Stimulated activated CD8-positive, alpha-beta memory T cell treated with anti-CD3 and anti-CD28 coated beads, Interleukin-4, amount 100 ng/mL, for 1 hour (primary cell): ENCODE results near the gene FERMT2.

Source experiments
- DNase-seq, 2 donors: peaks; one replicate each; pipeline ENCODE4 v3.0.0-alpha.2; 2020; ENCODE audit warnings: low read depth in 2 of 2, low spot score in 1 of 2

FERMT2 gene

DNA sequence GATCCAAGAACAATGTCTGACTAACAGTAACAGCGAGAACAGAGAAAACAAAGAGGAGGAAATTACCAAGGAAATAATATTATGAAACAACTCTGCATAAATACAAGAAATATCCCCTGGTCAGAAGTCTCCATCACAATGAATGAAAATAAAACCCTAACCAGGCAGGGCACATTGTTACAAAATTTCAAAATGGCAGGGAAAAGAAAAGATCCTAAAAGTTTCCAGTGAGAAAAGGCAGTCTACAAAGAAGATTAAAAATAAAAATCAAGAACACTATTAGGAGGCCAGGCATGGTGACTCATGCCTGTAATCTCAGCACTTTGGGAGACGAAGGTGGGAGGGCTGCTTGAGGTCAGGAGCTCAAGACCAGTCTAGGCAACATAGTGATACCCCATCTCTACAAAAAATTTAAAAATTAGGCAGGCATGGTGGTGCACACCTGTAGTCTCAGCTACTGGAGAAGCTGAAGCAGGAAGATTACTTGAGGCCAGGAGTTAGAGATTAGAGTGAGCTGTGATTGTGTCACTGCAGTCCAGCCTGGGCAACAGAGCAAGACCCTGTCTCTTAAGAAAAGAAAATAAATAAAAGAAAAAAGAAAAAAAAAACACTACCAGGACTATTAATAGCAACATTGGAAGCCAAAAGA, 47.8 kb downstream of the FERMT2 start:
- DNase-seq: no peak

DNA sequence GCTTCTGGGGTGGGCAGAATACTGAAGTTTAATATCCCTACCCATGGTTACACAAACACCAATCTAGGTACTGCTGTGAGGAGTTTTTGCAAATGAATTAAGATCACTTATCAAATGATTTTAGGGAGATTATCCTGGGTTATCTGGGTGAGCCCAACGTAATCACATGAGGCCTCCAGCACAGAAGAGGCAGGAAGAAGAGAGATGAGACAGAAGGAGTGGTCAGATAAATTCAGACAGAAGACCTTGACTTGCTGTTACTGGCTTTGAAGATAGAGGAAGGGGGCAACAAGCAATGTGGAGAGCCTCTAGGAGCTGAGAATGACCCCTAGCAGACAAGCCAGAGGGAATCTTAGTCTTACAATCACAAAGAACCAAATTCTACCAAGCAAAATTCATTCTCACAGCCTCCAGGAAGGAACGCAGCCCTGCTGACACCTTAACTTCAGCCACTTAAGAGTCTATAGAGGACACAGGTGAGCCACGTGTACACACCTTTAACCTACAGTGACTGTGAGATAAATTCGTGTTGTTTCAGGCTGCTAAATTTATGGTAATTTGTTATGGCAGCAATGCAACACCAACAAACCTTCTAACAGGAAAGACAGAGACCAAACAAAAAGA, 49.4 kb downstream of the FERMT2 start:
- DNase-seq: no peak

DNA sequence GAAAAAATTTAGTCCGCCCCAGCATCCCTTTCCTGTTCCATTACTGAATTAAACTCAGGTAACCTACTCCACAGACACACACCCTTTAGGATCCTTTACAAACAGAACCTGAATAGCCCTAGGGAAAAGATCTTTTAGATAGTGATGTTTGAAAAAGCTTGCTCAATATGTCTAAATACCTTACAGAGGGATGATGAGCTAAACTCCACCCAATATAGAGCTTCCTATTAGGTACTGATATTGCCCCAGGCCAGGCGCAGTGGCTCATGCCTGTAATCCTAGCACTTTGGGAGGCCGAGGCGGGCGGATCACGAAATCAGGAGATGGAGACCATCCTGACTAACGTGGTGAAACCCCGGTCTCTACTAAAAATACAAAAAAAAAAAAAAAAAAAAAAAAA, 50.1 kb downstream of the FERMT2 start:
- no peak for DNase-seq

DNA sequence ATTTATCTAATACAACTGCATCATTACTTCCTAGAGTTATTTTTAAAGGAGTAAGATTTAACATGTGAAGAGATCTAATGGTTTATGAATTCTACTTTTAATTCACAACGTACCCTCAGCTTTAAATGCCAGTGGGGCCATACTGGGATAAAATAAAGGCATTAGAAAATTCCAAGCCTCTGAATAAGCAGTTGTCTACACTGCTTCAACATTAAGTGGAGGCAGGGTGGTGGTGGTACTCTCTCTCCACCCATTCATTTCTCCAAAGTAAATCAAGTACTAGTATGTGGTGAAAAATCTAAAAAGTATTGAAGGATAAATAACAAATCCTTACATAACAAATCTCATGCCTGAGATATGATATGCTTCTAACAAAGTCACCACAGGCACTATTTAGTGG, 52.4 kb downstream of the FERMT2 start:
- DNase-seq: no peak

DNA sequence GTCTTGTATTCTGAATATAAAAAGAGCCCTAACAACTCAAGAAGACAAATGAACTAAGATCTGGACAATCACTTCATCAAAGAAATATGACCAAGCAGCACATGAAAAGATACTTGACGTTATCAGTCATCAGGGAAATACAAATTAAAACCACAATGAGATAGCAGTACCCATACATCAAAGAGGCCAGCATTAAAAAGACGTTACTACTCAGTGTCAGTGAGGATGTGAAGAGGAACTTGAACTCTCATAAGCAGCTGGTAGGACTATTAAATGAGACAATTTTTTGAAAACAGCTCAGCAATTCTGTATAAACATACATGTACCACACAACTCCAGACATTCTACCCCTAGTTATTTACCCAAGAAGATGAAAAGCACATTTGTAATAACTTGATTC, 55.9 kb downstream of the FERMT2 start:
- DNase-seq: no peak

DNA sequence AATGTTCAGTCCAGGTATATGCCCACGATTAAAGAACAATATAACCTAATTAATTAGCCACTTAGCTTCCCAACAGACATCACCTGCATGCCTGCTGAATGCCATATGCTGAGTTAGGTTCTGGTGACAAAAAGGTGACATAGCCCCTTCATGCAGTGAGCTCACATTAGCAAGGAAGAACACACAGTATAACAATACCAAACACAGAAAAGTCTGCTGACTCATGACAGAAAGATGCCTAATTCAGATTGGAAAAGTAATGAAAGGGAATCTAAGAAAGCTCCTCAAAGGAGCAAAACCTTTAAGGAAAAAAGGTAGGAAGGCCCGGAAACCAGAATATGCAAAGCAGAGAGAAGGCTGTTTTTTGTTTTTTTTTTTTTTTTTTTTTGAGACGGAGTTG, 59.0 kb downstream of the FERMT2 start:
- no peak for DNase-seq

DNA sequence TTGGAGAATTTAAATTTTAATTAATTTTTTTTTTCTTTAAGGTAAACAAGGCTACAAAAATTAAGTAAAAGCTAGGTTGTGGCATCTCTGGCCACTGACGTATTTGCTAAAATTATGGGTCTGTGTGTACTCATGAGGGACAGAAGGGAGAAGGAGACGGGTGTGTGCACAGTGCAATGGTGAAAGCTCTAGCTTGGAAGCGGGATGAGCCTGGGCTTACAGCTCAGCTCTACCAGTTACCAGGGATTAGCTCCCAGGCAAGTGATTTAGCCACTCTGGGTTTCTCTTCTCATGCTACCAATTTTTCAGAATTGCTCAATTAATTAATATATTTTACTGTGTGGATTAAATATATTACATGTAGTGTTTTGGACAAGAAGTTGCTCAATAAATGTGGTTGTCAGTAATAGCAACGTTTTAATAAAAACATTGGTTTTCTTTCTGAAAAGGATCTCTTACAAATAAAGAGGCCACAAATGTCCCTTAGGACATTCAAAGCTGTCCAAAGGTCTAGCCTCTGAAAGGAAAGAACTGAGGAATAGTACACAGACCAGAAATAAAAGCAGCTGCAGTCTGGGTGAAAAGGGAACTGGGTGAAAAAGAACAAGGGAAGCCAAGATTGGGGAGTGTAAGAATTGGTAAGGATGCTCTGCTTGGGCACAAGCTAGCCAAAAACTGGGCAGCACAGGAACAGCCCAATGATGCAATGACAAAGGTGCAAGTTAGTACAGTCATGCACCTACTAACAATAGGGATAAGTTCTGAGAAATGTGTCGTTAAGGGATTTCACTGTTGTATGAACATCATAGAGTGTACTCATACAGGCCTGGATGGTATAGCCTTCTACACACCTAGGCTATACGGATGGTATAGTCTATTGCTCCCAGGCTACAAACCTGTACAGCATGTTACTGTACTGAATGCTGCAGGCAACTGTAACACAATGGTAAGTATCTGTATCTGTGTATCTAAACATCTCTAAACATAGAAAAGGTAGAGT, 61.7 kb downstream of the FERMT2 start:
- DNase-seq: no peak

DNA sequence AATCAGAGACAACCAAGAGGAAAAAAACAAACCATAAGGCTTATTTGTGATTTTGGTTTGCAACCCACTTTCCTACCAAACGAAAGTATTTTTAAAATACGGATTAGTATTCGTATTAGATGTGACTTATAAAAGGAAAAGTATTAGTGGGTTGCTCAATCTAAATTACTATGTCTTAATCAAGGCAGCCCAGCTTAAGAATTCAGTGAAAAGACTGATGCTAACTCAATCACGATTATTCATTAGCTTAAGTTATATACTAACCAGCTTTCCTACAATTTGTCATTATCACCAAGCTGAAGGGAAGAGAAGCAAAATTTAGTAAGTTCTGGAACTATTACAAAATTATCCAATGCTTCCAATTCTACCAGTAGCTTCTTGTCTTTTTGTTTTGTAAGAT, 62.7 kb downstream of the FERMT2 start:
- DNase-seq: no peak

DNA sequence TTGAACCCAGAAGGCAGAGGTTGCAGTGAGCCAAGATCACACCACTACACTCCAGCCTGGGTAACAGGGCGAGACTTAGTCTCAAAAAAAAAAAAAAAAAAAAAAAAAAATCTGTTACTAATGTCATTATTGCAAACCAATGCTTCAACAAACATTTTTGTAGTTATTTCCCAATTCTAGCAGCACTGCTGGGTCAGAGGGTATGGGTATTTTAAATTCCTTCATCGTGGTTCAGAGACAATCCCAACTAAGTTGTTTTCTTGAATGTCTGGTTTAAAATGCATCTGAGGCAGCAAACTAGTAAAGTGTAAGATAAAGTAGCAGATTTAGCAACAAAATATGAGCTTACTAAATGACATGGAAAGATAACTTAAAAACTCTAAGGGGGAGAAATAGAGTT, 65.6 kb downstream of the FERMT2 start:
- DNase-seq: no peak

DNA sequence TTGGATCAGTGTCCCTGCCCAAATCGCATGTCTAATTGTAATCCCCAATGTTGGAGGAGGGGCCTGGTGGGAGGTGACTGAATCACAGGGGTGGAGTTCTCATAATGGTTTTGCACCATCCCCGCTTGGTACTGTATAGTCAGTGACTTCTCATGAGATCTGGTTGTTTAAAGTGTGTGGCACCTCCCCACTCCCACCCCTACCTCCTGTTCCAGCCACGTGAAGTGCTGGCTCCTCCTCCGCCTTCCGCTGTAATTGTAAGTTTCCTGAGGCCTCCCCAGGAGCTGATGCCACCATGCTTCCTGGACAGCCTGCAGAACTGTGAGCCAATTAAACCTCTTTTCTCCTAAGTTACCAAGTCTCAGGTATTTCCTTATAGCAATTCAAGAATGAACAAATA, 67.2 kb downstream of the FERMT2 start:
- DNase-seq: no peak

DNA sequence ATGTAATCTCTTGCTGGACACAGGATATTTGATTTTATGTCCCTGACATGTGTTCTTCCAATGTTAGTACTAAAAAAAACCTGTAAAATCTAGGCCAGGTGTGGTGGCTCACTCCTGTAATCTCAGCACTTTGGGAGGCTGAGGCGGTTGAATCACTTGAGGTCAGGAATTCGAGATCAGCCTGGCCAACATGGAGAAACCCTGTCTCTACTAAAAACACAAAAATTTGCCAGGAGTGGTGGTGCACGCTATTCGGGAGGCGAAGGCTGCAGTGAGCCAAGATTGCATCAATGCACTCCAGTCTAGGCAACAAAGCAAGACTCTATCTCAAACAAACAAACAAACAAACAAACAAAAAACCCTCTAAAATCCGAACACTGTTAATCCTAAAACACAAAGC, 68.0 kb downstream of the FERMT2 start:
- no peak for DNase-seq

DNA sequence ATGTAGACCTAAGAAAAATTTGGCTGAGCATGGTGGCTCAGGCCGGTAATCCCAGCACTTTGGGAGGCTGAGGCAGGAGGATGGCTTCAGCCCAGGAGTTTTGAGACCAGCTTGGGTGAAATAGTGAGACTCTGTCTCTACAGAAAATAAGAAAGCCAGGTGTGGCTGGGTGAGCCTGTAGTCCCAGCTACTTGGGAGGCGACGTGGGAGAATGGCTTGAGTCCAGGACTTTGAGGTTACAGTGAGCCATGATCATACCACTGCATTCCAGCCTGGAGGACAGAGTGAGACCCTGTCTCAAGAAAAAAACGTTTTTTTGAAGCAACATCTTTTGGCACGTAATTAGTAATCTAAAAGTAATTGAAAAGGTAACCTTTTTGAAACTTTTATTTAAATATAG, 70.9 kb downstream of the FERMT2 start:
- no peak for DNase-seq

DNA sequence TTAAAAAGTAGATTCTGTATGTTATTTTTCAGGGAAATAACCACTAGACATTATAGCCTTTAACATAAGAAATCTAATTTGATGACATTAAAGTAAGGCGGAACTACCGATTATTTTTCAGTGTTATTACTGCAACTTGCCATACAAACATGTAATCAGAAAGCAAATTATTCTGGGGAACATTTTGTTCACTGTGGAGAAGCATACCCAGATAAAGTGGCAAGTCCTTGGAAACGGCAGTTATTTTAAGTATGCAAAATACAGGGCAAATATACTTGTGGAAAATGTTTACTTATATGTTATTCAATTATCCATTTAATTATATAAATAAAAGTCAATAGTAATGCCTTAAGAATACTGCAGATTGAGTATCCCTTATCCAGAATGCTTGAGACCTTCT, 71.9 kb downstream of the FERMT2 start:
- no peak for DNase-seq

DNA sequence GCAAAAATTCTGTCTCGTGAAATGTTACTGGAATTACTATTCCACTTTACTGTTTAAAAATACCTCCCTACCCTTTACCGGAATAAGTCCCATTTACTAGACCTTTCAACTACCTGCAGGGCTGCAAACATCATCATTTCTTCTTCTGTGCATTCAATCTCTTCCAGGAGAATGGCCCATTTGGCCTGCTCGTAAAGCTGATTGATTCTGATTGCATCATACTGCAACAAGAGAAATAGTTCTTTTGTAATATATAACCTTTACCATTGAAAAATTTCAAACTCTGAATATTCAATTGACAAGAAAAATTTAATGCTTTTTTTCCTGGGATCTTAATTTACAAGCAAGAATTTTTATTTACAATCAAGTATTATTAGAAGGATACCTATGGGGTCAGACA, 72.4 kb downstream of the FERMT2 start:
- no peak for DNase-seq

DNA sequence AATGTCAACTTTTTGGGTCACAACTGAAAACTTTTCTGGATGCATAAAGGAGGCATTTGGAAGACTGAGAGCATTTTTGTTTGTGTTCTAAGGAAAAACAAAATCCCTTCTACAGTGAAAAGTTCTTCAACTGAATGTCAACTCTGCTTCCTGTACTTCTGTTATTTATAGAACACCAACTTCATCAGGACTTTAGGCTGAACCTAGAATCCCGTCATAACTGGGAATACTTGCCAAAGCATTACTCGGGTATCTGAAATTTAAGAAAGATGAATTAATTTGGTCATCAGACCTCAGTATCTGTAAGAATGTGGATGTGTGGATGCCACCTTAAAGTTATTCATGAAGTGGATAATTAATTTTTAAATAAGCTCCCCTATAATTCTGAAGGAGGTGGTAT, 73.2 kb downstream of the FERMT2 start:
- DNase-seq: no peak

DNA sequence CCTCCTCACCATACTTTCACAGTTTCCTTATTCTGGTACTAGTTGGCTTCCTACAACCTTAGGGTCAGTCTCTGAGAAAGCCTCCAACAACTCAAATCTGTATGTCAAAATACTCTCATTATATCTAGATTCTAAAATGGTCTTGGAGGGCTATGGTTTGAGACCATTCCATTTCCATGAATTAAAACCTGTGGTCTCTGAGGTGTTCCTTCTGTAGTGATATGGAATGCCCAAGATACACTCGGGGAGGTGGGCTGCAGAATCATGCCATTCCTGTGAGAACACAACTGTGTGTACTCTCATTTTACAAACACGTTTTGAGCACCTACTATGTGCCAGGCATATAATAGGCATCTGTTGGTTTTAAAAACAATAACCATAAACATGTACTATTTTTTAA, 74.0 kb downstream of the FERMT2 start:
- no peak for DNase-seq

DNA sequence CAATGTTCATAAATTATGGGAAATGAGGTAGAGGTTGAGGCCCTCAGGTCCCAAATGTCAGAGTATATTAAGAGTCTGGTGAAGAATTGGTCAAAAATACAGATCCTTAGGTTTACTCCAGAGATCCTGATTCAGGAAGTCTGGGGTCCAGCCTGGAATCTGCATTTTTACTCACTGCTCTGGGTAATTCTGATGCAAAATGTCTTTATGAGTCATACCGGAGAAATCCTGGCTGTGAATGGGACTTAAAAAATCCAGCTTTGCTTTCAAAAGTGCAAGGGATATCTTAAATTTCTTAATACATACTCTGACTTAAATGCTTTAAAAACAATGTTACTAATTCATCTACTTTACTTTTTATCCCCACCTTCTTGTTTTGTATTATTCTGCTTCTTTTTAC, 74.5 kb downstream of the FERMT2 start:
- no peak for DNase-seq

DNA sequence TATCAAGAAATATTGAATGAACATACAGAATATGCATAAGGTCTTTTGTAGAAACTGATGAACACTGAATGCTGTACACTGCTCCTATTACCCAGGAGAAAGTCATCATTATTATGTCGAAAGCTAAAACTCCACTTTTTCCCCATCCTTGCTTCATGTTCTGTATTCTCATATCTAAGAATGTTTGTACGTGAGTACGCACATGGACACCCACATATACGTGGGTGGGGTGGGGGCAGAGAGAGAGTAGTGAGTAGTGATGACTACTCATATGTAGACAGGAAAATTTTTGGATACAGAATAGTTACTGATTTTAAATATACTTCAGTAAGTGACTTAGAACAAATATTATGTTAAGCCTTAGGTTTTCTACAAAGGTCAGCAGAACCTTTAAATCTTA, 75.1 kb downstream of the FERMT2 start:
- no peak for DNase-seq

DNA sequence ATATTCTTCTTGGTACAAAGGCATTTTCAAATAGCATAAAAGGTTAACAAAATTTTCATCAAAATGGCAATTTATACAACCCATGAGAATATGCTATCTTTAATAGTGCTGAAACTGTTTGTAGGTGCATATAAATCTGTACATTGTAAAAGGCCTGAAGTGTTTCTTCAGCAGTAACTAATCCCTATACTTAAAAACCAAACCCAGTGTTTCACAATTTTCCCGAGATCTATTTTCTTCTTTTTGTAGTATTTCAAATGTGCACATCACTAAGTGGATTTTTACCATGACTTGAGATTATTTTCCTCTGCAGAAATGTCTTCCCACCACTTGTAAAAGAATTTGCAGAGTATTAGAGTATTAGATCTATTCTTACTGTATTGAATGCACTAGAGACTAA, 76.5 kb downstream of the FERMT2 start:
- no peak for DNase-seq

DNA sequence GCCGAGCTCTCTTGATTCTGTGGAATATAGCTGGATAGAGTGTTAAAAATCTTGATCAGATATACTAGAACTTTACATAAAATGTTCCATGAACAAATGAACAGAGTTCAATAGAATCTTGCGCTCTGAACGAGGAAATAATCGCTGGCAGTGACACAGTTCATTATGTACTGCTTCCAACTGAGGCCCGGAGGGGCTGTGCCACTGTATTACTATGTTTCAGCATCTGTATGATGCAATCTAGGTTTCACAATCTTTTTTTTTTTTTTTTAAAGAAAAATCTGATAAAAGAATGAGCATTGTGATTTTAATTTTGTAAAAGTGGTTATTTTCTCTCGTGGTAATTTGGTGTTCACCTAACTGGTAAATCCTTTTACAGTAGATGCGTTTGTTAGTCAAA, 77.2 kb downstream of the FERMT2 start:
- DNase-seq: no peak

DNA sequence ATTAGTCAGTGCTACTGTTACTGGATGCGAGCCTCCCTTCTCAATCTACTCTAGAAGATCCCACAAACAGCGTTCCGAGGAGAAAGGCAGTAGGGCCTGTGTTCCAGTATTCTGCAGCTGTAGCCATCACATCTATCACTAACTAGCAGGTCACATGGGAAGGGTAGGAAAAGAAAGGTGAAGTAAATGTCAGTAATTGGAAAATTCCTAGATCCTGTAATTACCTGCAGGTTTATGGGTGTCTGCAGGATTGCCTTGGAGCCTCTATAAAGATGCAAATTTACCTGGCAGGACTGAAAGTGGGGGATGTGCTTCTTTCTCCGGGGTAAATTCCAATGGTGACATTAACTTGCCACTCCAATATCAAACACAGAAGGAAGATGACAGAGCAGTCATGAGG, 77.8 kb downstream of the FERMT2 start:
- DNase-seq: no peak

DNA sequence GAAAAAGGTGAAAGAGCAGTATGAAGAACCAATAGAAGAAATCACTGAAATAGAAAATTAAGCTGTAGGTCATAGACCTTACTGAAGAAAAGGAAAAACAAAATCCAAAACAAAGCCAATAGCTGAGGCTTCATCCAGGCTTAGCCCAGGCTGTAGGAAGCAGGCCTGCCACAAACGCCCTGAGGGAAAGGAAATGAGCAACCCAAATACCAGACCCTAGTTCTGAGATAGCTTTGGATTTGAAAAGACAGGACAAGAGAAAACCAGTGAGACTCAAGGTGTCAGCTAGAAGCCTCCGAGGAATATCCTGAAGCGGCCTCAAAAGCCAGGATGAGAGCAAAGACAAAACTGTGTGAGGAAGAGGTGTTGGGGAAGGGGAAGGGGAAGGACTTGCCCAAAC, 79.2 kb downstream of the FERMT2 start:
- DNase-seq: no peak
